ENCODE results near the gene CNKSR1.
A peak's percentile ranks its signal among the peaks of the same experiment; 100 is the strongest.

CNKSR1 gene

GRCh38 chr1:26160527-26161414 is 16.5 kb upstream of the CNKSR1 start:
- no peak for DNase-seq

GRCh38 chr1:26161415-26162219 is 15.7 kb upstream of the CNKSR1 start:
- DNase-seq = no peak

GRCh38 chr1:26162220-26162709 is 15.0 kb upstream of the CNKSR1 start:
- no peak for DNase-seq

GRCh38 chr1:26163684-26164035 is 13.6 kb upstream of the CNKSR1 start:
- no peak for DNase-seq

GRCh38 chr1:26164036-26164860 is 13.0 kb upstream of the CNKSR1 start:
- DNase-seq = no peak

- DNase-seq = no peak
Observed at GRCh38 chr1:26164861-26165842, 12.1 kb upstream of the CNKSR1 start.

- DNase-seq = no peak
Observed at GRCh38 chr1:26166719-26167281, 10.5 kb upstream of the CNKSR1 start.

GRCh38 chr1:26168410-26169197 is 8.7 kb upstream of the CNKSR1 start, which contains the start of gene C1orf232:
Gene C1orf232 (minus strand): TSS chr1:26168963. CDS start chr1:26168499, 464 bp downstream.
- DNase-seq = no peak

GRCh38 chr1:26169198-26169554 is 8.1 kb upstream of the CNKSR1 start:
- no peak for DNase-seq

- peak; percentile 43 for DNase-seq
Observed at GRCh38 chr1:26169669-26170471, 7.4 kb upstream of the CNKSR1 start, which contains the start of gene ZNF593. Gene ZNF593 (plus strand): TSS chr1:26169908. CDS start chr1:26169984, 76 bp downstream.

- no peak for DNase-seq
Observed at GRCh38 chr1:26170472-26170821, 6.8 kb upstream of the CNKSR1 start.

- DNase-seq = no peak
Observed at GRCh38 chr1:26171084-26172072, 5.9 kb upstream of the CNKSR1 start, which contains the start of gene ZNF593OS. Gene ZNF593OS (minus strand): TSS chr1:26171832. CDS start chr1:26171661, 171 bp downstream.

- no peak for DNase-seq
Observed at GRCh38 chr1:26175346-26175745, 1.9 kb upstream of the CNKSR1 start.

- DNase-seq = no peak
Observed at GRCh38 chr1:26180010-26180506, 2.8 kb downstream of the CNKSR1 start.

- DNase-seq = no peak
Observed at GRCh38 chr1:26181586-26182382, 4.5 kb downstream of the CNKSR1 start.

GRCh38 chr1:26182383-26182696 is 5.0 kb downstream of the CNKSR1 start:
- DNase-seq = no peak

GRCh38 chr1:26184086-26184485 is 6.8 kb downstream of the CNKSR1 start:
- no peak for DNase-seq
